Measurements from ENCODE around the gene SUSD1. TPM values are rescaled to one million over a fixed set of nuclear protein-coding genes. Genes with fewer than 3 reads are reported as not detected.
A peak's percentile ranks its signal among the peaks of the same experiment; 100 is the strongest.

SUSD1 gene
- total RNA-seq, 1 experiment from 2014 or later = 7.4 TPM

DNA sequence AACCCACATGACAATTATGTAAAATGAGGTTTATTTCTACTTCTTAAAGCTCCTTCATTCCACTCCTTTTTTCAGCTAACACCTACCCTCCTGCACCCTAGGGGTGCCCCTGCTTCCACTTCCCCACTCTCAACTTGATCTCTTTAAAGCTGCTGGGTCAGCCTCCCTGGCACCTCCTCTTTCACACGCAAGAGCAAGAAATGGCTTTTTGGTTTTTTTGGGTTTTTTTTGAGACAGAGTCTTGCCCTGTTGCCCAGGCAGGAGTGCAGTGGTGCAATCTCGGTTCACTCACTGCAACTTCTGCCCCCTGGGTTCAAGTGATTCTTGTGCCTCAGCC lies 64.4 kb downstream of the SUSD1 start:
- no peaks in the 10 kb centered on the region for H3K27me3 ChIP-seq (ENCODE audit: low read length)
- peak overlapping the region; percentile 38 for H3K4me2 ChIP-seq (ENCODE audit: low read length)
- peaks cover 6% of the 10 kb centered on the region for H3F3A ChIP-seq (ENCODE audit: low read length, unreplicated experiment)
- H3K4me3 ChIP-seq (ENCODE audit: low read length) = no peak overlapping the region
- ChIA-PET CTCF (no interaction called here), POLR2A (ENCODE audit: unreplicated experiment) (interaction anchor here (0.6 to 0.8 kb wide), 2 partner anchors 60 to 223 kb away, joined by 3 to 12 read pairs; partner anchors contain the start of gene PTBP3)
- H3K9me2 ChIP-seq (replicated peaks; ENCODE audit: low read length) = no peaks in the 10 kb centered on the region
- no peak for ATAC-seq
- peak overlapping the region; percentile 100 for H3K27ac ChIP-seq (ENCODE audit: low read length)
- no peaks in the 10 kb centered on the region for H4K20me1 ChIP-seq (ENCODE audit: low read length)
- no peak overlapping the region for H2AFZ ChIP-seq (ENCODE audit: low read length)
- peaks cover 43% of the 10 kb centered on the region for H3K4me1 ChIP-seq (ENCODE audit: insufficient read depth, low read length)
- no TSS peak for BruUV-seq (replicated peaks)
- TF ChIP-seq EZH2 (IDR thresholded peaks at IDR 0.05; ENCODE audit: low read length, unreplicated experiment) = no peak
- TF ChIP-seq EZH2phosphoT487 (IDR thresholded peaks at IDR 0.05; ENCODE audit: borderline replicate concordance, low read length) = no peak
- TF ChIP-seq, protein P1, sequence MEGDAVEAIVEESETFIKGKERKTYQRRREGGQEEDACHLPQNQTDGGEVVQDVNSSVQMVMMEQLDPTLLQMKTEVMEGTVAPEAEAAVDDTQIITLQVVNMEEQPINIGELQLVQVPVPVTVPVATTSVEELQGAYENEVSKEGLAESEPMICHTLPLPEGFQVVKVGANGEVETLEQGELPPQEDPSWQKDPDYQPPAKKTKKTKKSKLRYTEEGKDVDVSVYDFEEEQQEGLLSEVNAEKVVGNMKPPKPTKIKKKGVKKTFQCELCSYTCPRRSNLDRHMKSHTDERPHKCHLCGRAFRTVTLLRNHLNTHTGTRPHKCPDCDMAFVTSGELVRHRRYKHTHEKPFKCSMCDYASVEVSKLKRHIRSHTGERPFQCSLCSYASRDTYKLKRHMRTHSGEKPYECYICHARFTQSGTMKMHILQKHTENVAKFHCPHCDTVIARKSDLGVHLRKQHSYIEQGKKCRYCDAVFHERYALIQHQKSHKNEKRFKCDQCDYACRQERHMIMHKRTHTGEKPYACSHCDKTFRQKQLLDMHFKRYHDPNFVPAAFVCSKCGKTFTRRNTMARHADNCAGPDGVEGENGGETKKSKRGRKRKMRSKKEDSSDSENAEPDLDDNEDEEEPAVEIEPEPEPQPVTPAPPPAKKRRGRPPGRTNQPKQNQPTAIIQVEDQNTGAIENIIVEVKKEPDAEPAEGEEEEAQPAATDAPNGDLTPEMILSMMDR (conservative IDR thresholded peaks at IDR 0.05; ENCODE audit: low read depth, low read length) = no peak
- intact Hi-C loops (cut with micrococcal nuclease) = no loop called here
- H3K79me2 ChIP-seq (ENCODE audit: low read length) = no peaks in the 10 kb centered on the region
- no peaks in the 10 kb centered on the region for H3K36me3 ChIP-seq (ENCODE audit: low read depth, low read length)
- no peak for DNase-seq
- H3K9me3 ChIP-seq (ENCODE audit: low read length) = no peaks in the 10 kb centered on the region
- H3K9ac ChIP-seq (ENCODE audit: low read length) = peak overlapping the region; percentile 41; the same call in 1 of the 2 replicates

DNA sequence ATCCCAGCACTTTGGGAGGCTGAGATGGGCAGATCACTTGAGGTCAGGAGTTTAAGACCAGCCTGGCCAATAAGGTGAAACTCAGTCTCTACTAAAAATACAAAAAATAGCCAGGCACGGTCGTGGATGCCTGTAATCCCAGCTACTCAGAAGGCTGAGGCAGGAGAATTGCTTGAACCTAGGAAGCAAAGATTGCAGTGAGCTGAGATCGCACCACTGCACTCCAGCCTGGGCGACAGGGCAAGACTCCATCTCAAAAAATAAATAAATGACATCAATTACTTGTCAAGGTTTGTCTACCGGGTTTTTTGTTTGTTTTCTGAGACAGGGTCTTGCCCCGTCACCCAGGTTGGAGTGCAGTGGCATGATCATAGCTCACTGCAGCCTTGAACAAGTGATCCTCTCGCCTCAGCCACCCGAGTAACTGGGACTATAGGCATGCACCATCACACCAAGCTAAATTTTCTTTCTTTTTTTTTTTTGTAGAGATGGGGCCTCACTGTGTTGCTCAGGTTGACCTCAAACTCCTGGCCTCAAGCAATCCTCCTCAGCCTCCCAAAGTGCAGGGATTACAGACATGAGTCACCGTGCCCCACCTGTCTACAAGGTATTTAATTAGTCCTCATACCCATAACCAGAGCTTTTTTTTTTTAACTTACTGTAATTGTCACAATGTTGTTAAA lies 64.9 kb downstream of the SUSD1 start:
- Histone ChIP-seq H3K9me2 (replicated peaks; ENCODE audit: low read length) (no peaks in the 10 kb centered on the region), H3K4me3 (ENCODE audit: low read length) (no peak overlapping the region), H3K4me1 (ENCODE audit: insufficient read depth, low read length) (peaks cover 43% of the 10 kb centered on the region), H3K9me3 (ENCODE audit: low read length) (no peaks in the 10 kb centered on the region), H3K4me2 (ENCODE audit: low read length) (peak overlapping the region; percentile 38), H2AFZ (ENCODE audit: low read length) (no peak overlapping the region), H4K20me1 (ENCODE audit: low read length) (no peaks in the 10 kb centered on the region), H3K27ac (ENCODE audit: low read length) (peak overlapping the region; percentile 100), H3K79me2 (ENCODE audit: low read length) (no peaks in the 10 kb centered on the region), H3F3A (ENCODE audit: low read length, unreplicated experiment) (peaks cover 6% of the 10 kb centered on the region), H3K36me3 (ENCODE audit: low read depth, low read length) (no peaks in the 10 kb centered on the region), H3K9ac (ENCODE audit: low read length) (peak overlapping the region; percentile 41; the same call in 1 of the 2 replicates), H3K27me3 (ENCODE audit: low read length) (no peaks in the 10 kb centered on the region)
- intact Hi-C loops (cut with micrococcal nuclease) = no loop called here
- TF ChIP-seq EZH2phosphoT487 (IDR thresholded peaks at IDR 0.05; ENCODE audit: borderline replicate concordance, low read length) = no peak
- CTCF ChIA-PET = no interaction called here
- ATAC-seq (no peak), DNase-seq (peak; percentile 47)
- no TSS peak for BruUV-seq (replicated peaks)
- POLR2A ChIA-PET (ENCODE audit: unreplicated experiment) = interaction anchor here (0.6 to 0.8 kb wide), 2 partner anchors 61 to 223 kb away, joined by 3 to 12 read pairs; partner anchors contain the start of gene PTBP3

DNA sequence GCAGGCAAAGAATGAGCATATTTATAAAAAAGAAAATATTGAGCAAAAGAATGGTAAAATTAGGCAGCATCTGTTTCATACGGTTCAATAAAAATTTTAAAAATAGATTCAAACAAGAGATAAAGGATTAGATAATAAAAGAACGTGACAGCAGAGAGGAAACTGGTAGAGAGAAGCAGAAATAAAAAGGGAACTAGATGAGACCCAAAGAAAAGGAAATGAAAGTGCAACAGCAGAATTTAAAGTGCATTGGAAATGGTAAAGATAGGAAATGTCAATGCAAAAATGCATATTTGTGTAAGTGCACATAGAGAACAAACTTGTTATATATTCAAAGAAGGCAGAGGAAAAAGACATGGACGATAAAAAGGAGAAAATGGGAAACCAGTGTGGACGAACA lies 70.2 kb downstream of the SUSD1 start:
- Histone ChIP-seq H3K9ac (ENCODE audit: low read length) (no peak overlapping the region), H2AFZ (ENCODE audit: low read length) (no peak overlapping the region), H3K4me1 (ENCODE audit: insufficient read depth, low read length) (peaks cover 9% of the 10 kb centered on the region), H3K9me3 (ENCODE audit: low read length) (no peaks in the 10 kb centered on the region), H3K27ac (ENCODE audit: low read length) (no peak overlapping the region), H3K4me3 (ENCODE audit: low read length) (no peak overlapping the region), H3K79me2 (ENCODE audit: low read length) (no peaks in the 10 kb centered on the region), H3K27me3 (ENCODE audit: low read length) (no peaks in the 10 kb centered on the region), H4K20me1 (ENCODE audit: low read length) (no peaks in the 10 kb centered on the region), H3F3A (ENCODE audit: low read length, unreplicated experiment) (no peaks in the 10 kb centered on the region), H3K9me2 (replicated peaks; ENCODE audit: low read length) (no peaks in the 10 kb centered on the region), H3K36me3 (ENCODE audit: low read depth, low read length) (no peaks in the 10 kb centered on the region), H3K4me2 (ENCODE audit: low read length) (no peak overlapping the region)
- POLR2A ChIA-PET (ENCODE audit: unreplicated experiment) = no interaction called here
- CTCF ChIA-PET = no interaction called here
- ATAC-seq (no peak), DNase-seq (no peak)
- intact Hi-C loops (cut with micrococcal nuclease) = no loop called here
- BruUV-seq (replicated peaks) = no TSS peak
- TF ChIP-seq EZH2 (IDR thresholded peaks at IDR 0.05; ENCODE audit: low read length, unreplicated experiment) (no peak), EZH2phosphoT487 (IDR thresholded peaks at IDR 0.05; ENCODE audit: borderline replicate concordance, low read length) (no peak)
- TF ChIP-seq, protein P1 (conservative IDR thresholded peaks at IDR 0.05; ENCODE audit: low read depth, low read length) = no peak

Data from PC-3 (cell line).